Heart left ventricle (tissue), 16 donors: ENCODE measurements around the gene WTIP. TPM values are rescaled to one million over a fixed set of nuclear protein-coding genes. Genes with fewer than 3 reads are reported as not detected.
"Not testable (repeated sequence)": the region's sequence is repeated elsewhere in the genome, so short reads cannot be mapped to it uniquely, and the experiment has no call there.

Experiments
- ATAC-seq, 4 donors: fragments of 200-7000 bp; cut with Tn5 transposase; one replicate each; pipeline ENCODE4 v1.9.1; 2020 to 2022; ENCODE audit warnings: moderate library complexity in 4 of 4, mild to moderate bottlenecking in 3 of 4, moderate number of reproducible peaks in 1 of 4
- DNase-seq, 5 donors: peaks; one replicate each; pipeline ENCODE4 v3.0.0-alpha.2; 2020
- H3K27ac ChIP-seq, 12 donors: fragments of 200-600 bp; sonication (generic) in 4 of 12; one replicate each; pipeline versions ENCODE4 v1.5.0 to v1.8.0; 2016 to 2022; ENCODE audit warnings: mild to moderate bottlenecking in 2 of 12
- H3K27me3 ChIP-seq, 9 donors: fragments of 200-600 bp; sonication (generic) in 2 of 9; one replicate each; pipeline versions ENCODE4 v1.5.1 to v1.8.0; 2016 to 2022; ENCODE audit warnings: mild to moderate bottlenecking in 3 of 9
- H3K36me3 ChIP-seq, 9 donors: fragments of 200-600 bp; sonication (generic) in 2 of 9; one replicate each; pipeline versions ENCODE4 v1.5.0 to v1.8.0; 2018 to 2022; ENCODE audit warnings: mild to moderate bottlenecking in 2 of 9
- H3K4me1 ChIP-seq, 12 donors: fragments of 200-600 bp; sonication (generic) in 4 of 12; one replicate each; pipeline versions ENCODE4 v1.5.0 to v1.8.0; 2016 to 2022; ENCODE audit warnings: mild to moderate bottlenecking in 3 of 12
- H3K4me3 ChIP-seq, 12 donors: fragments of 200-600 bp; sonication (generic) in 4 of 12; one replicate each; pipeline versions ENCODE4 v1.5.0 to v1.8.0; 2017 to 2022; ENCODE audit warnings: mild to moderate bottlenecking in 9 of 12, moderate library complexity in 4 of 12
- H3K9me3 ChIP-seq, 12 donors: fragments of 200-600 bp; sonication (generic) in 4 of 12; one replicate each; pipeline versions ENCODE4 v1.5.0 to v1.8.0; 2016 to 2022; ENCODE audit warnings: mild to moderate bottlenecking in 1 of 12
- POLR2A ChIP-seq, 2 donors: fragments of 450-650 bp; IDR thresholded peaks; one replicate each; pipeline ENCODE4 v1.6.1; 2017; ENCODE audit warnings: antibody characterized with exemption in 2 of 2, mild to moderate bottlenecking in 2 of 2, moderate library complexity in 2 of 2
- WGBS, 4 donors: extraction: QIAGEN DNeasy Blood & Tissue Kit in 2 of 4; methylation state at CpG; one replicate each; pipeline versions ENCODE4 v1.1.5 to v1.1.7; 2013 to 2018; 5-methylcytosine and 5-hydroxymethylcytosine counted together
- intact Hi-C, 10 donors: fragments of 100-400 bp; cut with DNase I; formaldehyde crosslinking; loops; one replicate each; pipeline versions ENCODE4 v1.11.1 to v1.14.2; 2022
- polyA plus RNA-seq, 2 donors: library from polyadenylated mRNA; stranded (reverse); fragments of 200-250 nt; gene quantifications; one replicate each; pipeline ENCODE4 v1.2.3, GENCODE V29; 2013
- total RNA-seq, 9 donors: library from RNA; depleted of rRNA in 2 of 9; stranded (reverse); fragments of >200 nt in 2 of 9; fragmentation: NEBNext Ultra II Directional in 3 of 9; extraction: Animal tissue kit (Norgen Biotek cat#: 25700) in 3 of 9; gene quantifications; one replicate each; pipeline versions ENCODE4 v1.1.0 to v1.2.4, GENCODE V29; 2016 to 2023
- TF ChIP-seq, protein P1 (sequence below), 12 donors: fragments of 200-600 bp; sonication (generic) in 4 of 12; IDR thresholded peaks; one replicate each; pipeline versions ENCODE4 v1.5.0 to v1.8.0; 2018 to 2022; ENCODE audit warnings: antibody characterized with exemption in 12 of 12, mild to moderate bottlenecking in 5 of 12
- donor health status: ischemic (EF 13 %, LVEDD 7.1; RV severe dilation, severe dysfunction).
- donor health status: healthy with polysubstance abuse.
- donor health status: DM: no; HTN: yes; CAD: no.
- donor health status: DM: no; HTN: no; CAD: no.
- donor health status: ischemic (EF 25% LVEDD 6.9; RV normal size, moderate dysfunction).
- donor health status: ischemic (EF 25% LVEDD 5.7; RV mildly dilated, moderate dysfunction).
- donor health status: healthy.
- donor health status: DM: yes; HTN: yes; CAD: no.
- donor health status: ischemic (EF 35%, LVEDD 5.7; RV mildly dilated, moderate dysfunction).
- donor health status: nonischemic (EF 11% LVEDD 7.7; RV severe dilation, severe dysfunction).
- donor health status: DM: yes; HTN: yes; CAD: no.
- donor health status: PGD.
- donor health status: ischemic (EF 29% LVEDD 5.4; RV normal size, mild dysfunction).
- donor health status: nonischemic (EF 23%, LVEDD 6.1; RV moderate dilation, normal function).

WTIP gene
- total and polyA plus RNA-seq, 11 donors, result 6.6 to 33.3 (median 19.6) TPM

GRCh38 chr19:34475026-34475974, 6.3 kb upstream of the WTIP start:
- peak overlapping the region in 3 of 12 donors; percentile 21 to 70 (median 42) for H3K27ac ChIP-seq
- no peaks in the 10 kb centered on the region for H3K27me3 ChIP-seq
- peaks cover 0 to 22% (median 0%) of the 10 kb centered on the region in 12 donors for H3K4me1 ChIP-seq
- no peaks in the 10 kb centered on the region for H3K9me3 ChIP-seq
- 66 to 72% (median 69%) methylated on average over 9 of the region's 9 CpGs for WGBS, 4 donors
- TF ChIP-seq, protein P1, sequence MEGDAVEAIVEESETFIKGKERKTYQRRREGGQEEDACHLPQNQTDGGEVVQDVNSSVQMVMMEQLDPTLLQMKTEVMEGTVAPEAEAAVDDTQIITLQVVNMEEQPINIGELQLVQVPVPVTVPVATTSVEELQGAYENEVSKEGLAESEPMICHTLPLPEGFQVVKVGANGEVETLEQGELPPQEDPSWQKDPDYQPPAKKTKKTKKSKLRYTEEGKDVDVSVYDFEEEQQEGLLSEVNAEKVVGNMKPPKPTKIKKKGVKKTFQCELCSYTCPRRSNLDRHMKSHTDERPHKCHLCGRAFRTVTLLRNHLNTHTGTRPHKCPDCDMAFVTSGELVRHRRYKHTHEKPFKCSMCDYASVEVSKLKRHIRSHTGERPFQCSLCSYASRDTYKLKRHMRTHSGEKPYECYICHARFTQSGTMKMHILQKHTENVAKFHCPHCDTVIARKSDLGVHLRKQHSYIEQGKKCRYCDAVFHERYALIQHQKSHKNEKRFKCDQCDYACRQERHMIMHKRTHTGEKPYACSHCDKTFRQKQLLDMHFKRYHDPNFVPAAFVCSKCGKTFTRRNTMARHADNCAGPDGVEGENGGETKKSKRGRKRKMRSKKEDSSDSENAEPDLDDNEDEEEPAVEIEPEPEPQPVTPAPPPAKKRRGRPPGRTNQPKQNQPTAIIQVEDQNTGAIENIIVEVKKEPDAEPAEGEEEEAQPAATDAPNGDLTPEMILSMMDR (IDR thresholded peaks at IDR 0.05), result no peak
- no peak for TF ChIP-seq POLR2A (IDR thresholded peaks at IDR 0.05)
- peak in 2 of 4 donors; percentile 45 to 50 for ATAC-seq
- no peak overlapping the region for H3K4me3 ChIP-seq
- peaks cover 0 to 34% (median 31%) of the 10 kb centered on the region in 9 donors for H3K36me3 ChIP-seq
- intact Hi-C loops, result no loop called here
- DNase-seq, result no peak

- no peak for ATAC-seq
- DNase-seq, result no peak
- 91 to 97% (median 95%) methylated on average over 5 of the region's 5 CpGs for WGBS, 4 donors
- Histone ChIP-seq H3K4me1 (peaks cover 0 to 25% (median 6%) of the 10 kb centered on the region in 12 donors), H3K27ac (no peak overlapping the region), H3K9me3 (no peaks in the 10 kb centered on the region), H3K4me3 (no peak overlapping the region), H3K27me3 (peaks cover 0 to 8% (median 0%) of the 10 kb centered on the region in 9 donors), H3K36me3 (peaks cover 0 to 26% (median 23%) of the 10 kb centered on the region in 9 donors)
- no peak for TF ChIP-seq POLR2A (IDR thresholded peaks at IDR 0.05)
- TF ChIP-seq, protein P1 (IDR thresholded peaks at IDR 0.05), result no peak
- intact Hi-C loops, result no loop called here
These were observed 5.5 kb upstream of the WTIP start for GRCh38 chr19:34475975-34476594.

- H3K27ac ChIP-seq, intact Hi-C loops, ATAC-seq, H3K9me3 ChIP-seq, DNase-seq, H3K36me3 ChIP-seq, H3K4me3 ChIP-seq: not testable (repeated sequence)
- peaks cover 0 to 23% (median 0%) of the 10 kb centered on the region in 9 donors for H3K27me3 ChIP-seq
- H3K4me1 ChIP-seq, result peaks cover 0 to 34% (median 16%) of the 10 kb centered on the region in 12 donors
- WGBS, 4 donors, result 88 to 97% (median 94%) methylated on average over 4 of the region's 4 CpGs
These were observed 3.1 kb upstream of the WTIP start for GRCh38 chr19:34478496-34478895.

DNA sequence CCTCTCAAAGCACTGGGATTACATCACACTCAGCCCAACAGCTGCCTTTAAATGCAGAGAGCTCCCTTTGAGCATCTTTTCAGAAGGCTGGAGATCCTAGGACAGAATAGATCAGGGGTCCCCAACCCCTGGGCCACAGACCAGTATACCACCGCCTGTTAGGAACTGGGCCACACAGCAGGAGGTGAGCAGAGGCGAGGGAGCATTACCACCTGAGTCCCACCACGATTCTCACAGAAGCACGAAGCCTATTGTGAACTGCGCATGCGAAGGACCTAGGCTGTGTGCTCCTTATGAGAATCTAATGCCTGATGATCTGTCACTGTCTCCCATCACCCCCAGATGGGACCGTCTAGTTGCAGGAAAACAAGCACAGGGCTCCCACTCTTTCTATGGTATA, 2.2 kb upstream of the WTIP start:
- Histone ChIP-seq H3K9me3 (no peaks in the 10 kb centered on the region), H3K4me3 (no peak overlapping the region), H3K27me3 (peaks cover 0 to 23% (median 0%) of the 10 kb centered on the region in 9 donors), H3K4me1 (peaks cover 4 to 34% (median 24%) of the 10 kb centered on the region in 12 donors), H3K27ac (no peak overlapping the region), H3K36me3 (no peaks in the 10 kb centered on the region)
- intact Hi-C loops, result no loop called here
- 82 to 99% (median 86%) methylated on average over 5 to 7 of the region's 7 CpGs for WGBS, 4 donors
- ATAC-seq (no peak), DNase-seq (no peak)
- no peak for TF ChIP-seq POLR2A (IDR thresholded peaks at IDR 0.05)
- TF ChIP-seq, protein P1 (IDR thresholded peaks at IDR 0.05), result no peak
